Measurements from ENCODE around the gene ZCCHC24.

- no peak for TF ChIP-seq CTCF (conservative IDR thresholded peaks at IDR 0.05)
- no peak for TF ChIP-seq ZFX (IDR thresholded peaks at IDR 0.05)
These were observed 15.3 kb upstream of the ZCCHC24 start for GRCh38 chr10:79460687-79461086.
